ENCODE data around the gene C17orf75. TPM values are rescaled to one million over a fixed set of nuclear protein-coding genes. Genes with fewer than 3 reads are reported as not detected.
A peak's percentile ranks its signal among the peaks of the same experiment; 100 is the strongest.

Gene C17orf75
- total and polyA plus RNA-seq, 12 donors = 9.6 to 36.5 (median 19.8) TPM

- H3K27ac ChIP-seq = peak within 1 kb of the TSS; percentile 92 to 98 (median 96)
- no peaks in the 10 kb centered on the region for H3K27me3 ChIP-seq
- TF ChIP-seq POLR2A (IDR thresholded peaks at IDR 0.05) (peak; percentile 52 to 86), CTCF (IDR thresholded peaks at IDR 0.05) (peak in 1 of 6 experiments; percentile 8)
- H3K4me1 ChIP-seq (replicated peaks in 1 of 2) = peaks cover 17 to 39% of the 10 kb centered on the region in 2 donors
- H3K4me3 ChIP-seq = peak within 1 kb of the TSS; percentile 41 to 97 (median 81)
- WGBS, 4 donors = 0 to 1% (median 0%) methylated on average over 37 to 47 of the region's 47 CpGs
- no peaks in the 10 kb centered on the region for H3K9me3 ChIP-seq (replicated peaks in 1 of 3)
- peaks cover 0 to 19% of the 10 kb centered on the region in 2 donors for H3K36me3 ChIP-seq (replicated peaks in 1 of 2)
- intact Hi-C loops (cut with DNase I) = no loop called here
- DNase-seq = peak; percentile 94 to 98 (median 97)
Measured at GRCh38 chr17:32349854-32350665, 8.1 kb upstream of the C17orf75 start, which contains the start of gene ZNF207. TSS of gene ZNF207 (plus strand) at chr17:32350157. CDS start at chr17:32350286, 129 bp downstream.

GRCh38 chr17:32349503-32349853 lies 7.5 kb upstream of the C17orf75 start:
- intact Hi-C loops (cut with DNase I) = no loop called here
- H3K4me3 ChIP-seq = peak overlapping the region; percentile 9 to 97 (median 60)
- peaks cover 11 to 34% of the 10 kb centered on the region in 2 donors for H3K4me1 ChIP-seq (replicated peaks in 1 of 2)
- H3K27ac ChIP-seq = peak overlapping the region; percentile 92 to 98 (median 96)
- DNase-seq = peak in 3 of 7 donors; percentile 16 to 47 (median 25)
- H3K9me3 ChIP-seq (replicated peaks in 1 of 3) = no peaks in the 10 kb centered on the region
- 11 to 20% (median 16%) methylated on average over 15 of the region's 15 CpGs for WGBS, 4 donors
- H3K36me3 ChIP-seq (replicated peaks in 1 of 2) = peaks cover 0 to 13% of the 10 kb centered on the region in 2 donors
- TF ChIP-seq CTCF (IDR thresholded peaks at IDR 0.05) (no peak), POLR2A (IDR thresholded peaks at IDR 0.05) (no peak)
- no peaks in the 10 kb centered on the region for H3K27me3 ChIP-seq

- intact Hi-C loops (cut with DNase I) = no loop called here
- no peak for DNase-seq
- H3K4me3 ChIP-seq = no peak overlapping the region
- peaks cover 9 to 23% of the 10 kb centered on the region in 2 donors for H3K4me1 ChIP-seq (replicated peaks in 1 of 2)
- H3K27ac ChIP-seq = no peak overlapping the region
- H3K9me3 ChIP-seq (replicated peaks in 1 of 3) = no peaks in the 10 kb centered on the region
- no peaks in the 10 kb centered on the region for H3K27me3 ChIP-seq
- WGBS, 4 donors = 98 to 100% (median 99%) methylated on average over 2 of the region's 2 CpGs
- no peak for TF ChIP-seq CTCF (IDR thresholded peaks at IDR 0.05)
- no peak for TF ChIP-seq POLR2A (IDR thresholded peaks at IDR 0.05)
- H3K36me3 ChIP-seq (replicated peaks in 1 of 2) = peaks cover 0 to 4% of the 10 kb centered on the region in 2 donors
Measured at GRCh38 chr17:32348483-32348800, 6.5 kb upstream of the C17orf75 start.

GRCh38 chr17:32345951-32346600 lies 4.1 kb upstream of the C17orf75 start:
- WGBS, 4 donors = 85 to 93% (median 89%) methylated on average over 11 of the region's 11 CpGs
- H3K9me3 ChIP-seq (replicated peaks in 1 of 3) = no peaks in the 10 kb centered on the region
- no peak overlapping the region for H3K4me3 ChIP-seq
- DNase-seq = no peak
- intact Hi-C loops (cut with DNase I) = no loop called here
- peaks cover 5 to 18% of the 10 kb centered on the region in 2 donors for H3K4me1 ChIP-seq (replicated peaks in 1 of 2)
- H3K27ac ChIP-seq = no peak overlapping the region
- TF ChIP-seq POLR2A (IDR thresholded peaks at IDR 0.05) (no peak), CTCF (IDR thresholded peaks at IDR 0.05) (no peak)
- H3K36me3 ChIP-seq (replicated peaks in 1 of 2) = no peaks in the 10 kb centered on the region
- H3K27me3 ChIP-seq = no peaks in the 10 kb centered on the region
